HG03521 (cell line): ENCODE data around the gene DCAF8.

Source experiments
- ATAC-seq: cut with Tn5 transposase; IDR thresholded peaks from one replicate; pipeline ENCODE4 v1.9.1; 2021; ENCODE audit warnings: mild to moderate bottlenecking, moderate library complexity; ENCODE audit not compliant: unreplicated experiment

DCAF8 gene

GRCh38 chr1:160264795-160265307 is 2.5 kb upstream of the DCAF8 start:
- no peak for ATAC-seq

GRCh38 chr1:160261556-160261892 is 825 bp downstream of the DCAF8 start:
- no peak for ATAC-seq

GRCh38 chr1:160260406-160261382 is 1.7 kb downstream of the DCAF8 start:
- ATAC-seq, result no peak

- ATAC-seq, result no peak
Observed at GRCh38 chr1:160258177-160258798, 4.1 kb downstream of the DCAF8 start.

GRCh38 chr1:160257411-160258015 is 4.8 kb downstream of the DCAF8 start:
- ATAC-seq, result no peak

- no peak for ATAC-seq
Observed at GRCh38 chr1:160256396-160257046, 5.8 kb downstream of the DCAF8 start.

GRCh38 chr1:160255781-160256300 is 6.5 kb downstream of the DCAF8 start:
- ATAC-seq, result no peak

GRCh38 chr1:160251687-160252526 is 10.4 kb downstream of the DCAF8 start:
- ATAC-seq, result no peak

- no peak for ATAC-seq
Observed at GRCh38 chr1:160251011-160251410, 11.3 kb downstream of the DCAF8 start.

- no peak for ATAC-seq
Observed at GRCh38 chr1:160247053-160247452, 15.3 kb downstream of the DCAF8 start.

GRCh38 chr1:160245434-160245833 is 16.9 kb downstream of the DCAF8 start:
- ATAC-seq, result no peak

- ATAC-seq, result no peak
Observed at GRCh38 chr1:160244209-160244608, 18.1 kb downstream of the DCAF8 start.

GRCh38 chr1:160243767-160244166 is 18.6 kb downstream of the DCAF8 start:
- no peak for ATAC-seq

GRCh38 chr1:160239582-160240299 is 22.6 kb downstream of the DCAF8 start:
- no peak for ATAC-seq

GRCh38 chr1:160238408-160238807 is 23.9 kb downstream of the DCAF8 start:
- ATAC-seq, result no peak

GRCh38 chr1:160237558-160237957 is 24.8 kb downstream of the DCAF8 start:
- no peak for ATAC-seq

GRCh38 chr1:160236806-160237205 is 25.5 kb downstream of the DCAF8 start:
- ATAC-seq, result no peak

GRCh38 chr1:160232911-160233310 is 29.4 kb downstream of the DCAF8 start:
- no peak for ATAC-seq

- ATAC-seq, result no peak
Observed at GRCh38 chr1:160228431-160228830, 33.9 kb downstream of the DCAF8 start.
